HEK293T (cell line): ENCODE data around the gene STX4.

Source experiments
- BHLHE40 ChIP-seq: fragments of 450-650 bp; IDR thresholded peaks from 2 replicates; pipeline ENCODE4 v1.6.1; 2016; ENCODE audit warnings: mild to moderate bottlenecking, moderate library complexity, borderline replicate concordance
- CTBP1 ChIP-seq: fragments of 450-650 bp; IDR thresholded peaks from 2 replicates; pipeline ENCODE4 v1.6.1; 2016; ENCODE audit warnings: borderline replicate concordance
- ELF4 ChIP-seq: fragments of 450-650 bp; IDR thresholded peaks from 2 replicates; pipeline ENCODE4 v1.6.1; 2017; ENCODE audit warnings: antibody characterized with exemption
- FOXA1 ChIP-seq: fragments of 450-650 bp; IDR thresholded peaks from 2 replicates; pipeline ENCODE4 v1.6.1; 2016; ENCODE audit warnings: mild to moderate bottlenecking
- FOXK2 ChIP-seq: fragments of 450-650 bp; IDR thresholded peaks from 2 replicates; pipeline ENCODE4 v1.6.1; 2016; ENCODE audit warnings: mild to moderate bottlenecking
- FOXM1 ChIP-seq: fragments of 450-650 bp; IDR thresholded peaks from 2 replicates; pipeline ENCODE4 v1.6.1; 2017; ENCODE audit warnings: mild to moderate bottlenecking, borderline replicate concordance
- HDGF ChIP-seq: fragments of 450-650 bp; IDR thresholded peaks from 2 replicates; pipeline ENCODE4 v1.6.1; 2017; ENCODE audit warnings: antibody characterized with exemption, borderline replicate concordance
- NFRKB ChIP-seq: fragments of 450-650 bp; IDR thresholded peaks from 2 replicates; pipeline ENCODE4 v1.6.1; 2016; ENCODE audit warnings: mild to moderate bottlenecking, moderate library complexity
- SP1 ChIP-seq: fragments of 450-650 bp; IDR thresholded peaks from 2 replicates; pipeline ENCODE4 v1.6.1; 2017
- SUZ12 ChIP-seq: fragments of 450-650 bp; IDR thresholded peaks from 2 replicates; pipeline ENCODE4 v1.6.1; 2016; ENCODE audit warnings: mild to moderate bottlenecking
- TARDBP ChIP-seq: fragments of 450-650 bp; IDR thresholded peaks from 2 replicates; pipeline ENCODE4 v1.6.1; 2016
- ZNF384 ChIP-seq: fragments of 450-650 bp; IDR thresholded peaks from 2 replicates; pipeline ENCODE4 v1.6.1; 2016
- TF ChIP-seq, protein P1 (sequence below): fragments of 450-650 bp; IDR thresholded peaks from 2 replicates; pipeline ENCODE4 v1.6.1; 2016

DNA sequence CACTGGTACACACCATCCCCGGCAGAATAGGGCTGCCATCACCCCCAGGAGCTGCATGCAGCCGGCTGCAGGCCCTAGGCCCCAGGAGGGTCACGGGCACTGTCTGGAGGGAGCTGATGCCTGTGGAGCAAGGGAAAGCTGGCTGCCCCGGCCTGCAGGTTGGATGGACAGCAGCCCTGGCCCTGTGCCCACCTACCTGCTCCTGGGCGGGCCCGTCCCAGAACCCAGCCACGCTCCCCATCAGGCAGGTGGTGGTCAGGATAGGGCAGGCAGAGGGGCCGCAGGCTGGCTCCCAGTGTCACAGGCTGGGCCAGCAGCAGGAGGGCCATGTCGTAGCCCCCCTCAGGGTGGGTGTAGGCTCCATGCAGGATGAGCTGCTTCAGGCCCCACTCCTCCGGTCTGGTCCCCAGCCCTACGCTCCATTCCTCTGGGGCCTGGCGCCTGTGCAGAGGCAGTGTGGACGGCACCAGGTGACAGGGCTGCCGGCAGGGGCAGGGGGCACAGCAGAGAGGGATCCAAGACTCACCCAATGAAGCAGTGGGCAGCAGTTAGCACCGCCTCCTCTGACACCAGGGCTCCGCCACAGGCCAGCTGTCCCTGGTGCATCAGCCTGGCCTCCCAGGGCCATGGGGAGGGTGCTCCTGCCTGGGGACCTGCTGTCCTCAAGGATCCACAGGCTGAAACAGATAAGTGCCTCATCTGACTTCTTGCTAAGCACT is 51.4 kb downstream of the STX4 start:
- TF ChIP-seq TARDBP (no peak), SP1 (no peak), CTBP1 (no peak), HDGF (no peak), FOXM1 (no peak), ELF4 (no peak), NFRKB (no peak), SUZ12 (no peak), FOXK2 (no peak), ZNF384 (no peak), BHLHE40 (no peak), FOXA1 (no peak)
- TF ChIP-seq, protein P1, sequence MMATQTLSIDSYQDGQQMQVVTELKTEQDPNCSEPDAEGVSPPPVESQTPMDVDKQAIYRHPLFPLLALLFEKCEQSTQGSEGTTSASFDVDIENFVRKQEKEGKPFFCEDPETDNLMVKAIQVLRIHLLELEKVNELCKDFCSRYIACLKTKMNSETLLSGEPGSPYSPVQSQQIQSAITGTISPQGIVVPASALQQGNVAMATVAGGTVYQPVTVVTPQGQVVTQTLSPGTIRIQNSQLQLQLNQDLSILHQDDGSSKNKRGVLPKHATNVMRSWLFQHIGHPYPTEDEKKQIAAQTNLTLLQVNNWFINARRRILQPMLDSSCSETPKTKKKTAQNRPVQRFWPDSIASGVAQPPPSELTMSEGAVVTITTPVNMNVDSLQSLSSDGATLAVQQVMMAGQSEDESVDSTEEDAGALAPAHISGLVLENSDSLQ: no peak
